ENCODE results near the gene PLVAP.

PLVAP gene

DNA sequence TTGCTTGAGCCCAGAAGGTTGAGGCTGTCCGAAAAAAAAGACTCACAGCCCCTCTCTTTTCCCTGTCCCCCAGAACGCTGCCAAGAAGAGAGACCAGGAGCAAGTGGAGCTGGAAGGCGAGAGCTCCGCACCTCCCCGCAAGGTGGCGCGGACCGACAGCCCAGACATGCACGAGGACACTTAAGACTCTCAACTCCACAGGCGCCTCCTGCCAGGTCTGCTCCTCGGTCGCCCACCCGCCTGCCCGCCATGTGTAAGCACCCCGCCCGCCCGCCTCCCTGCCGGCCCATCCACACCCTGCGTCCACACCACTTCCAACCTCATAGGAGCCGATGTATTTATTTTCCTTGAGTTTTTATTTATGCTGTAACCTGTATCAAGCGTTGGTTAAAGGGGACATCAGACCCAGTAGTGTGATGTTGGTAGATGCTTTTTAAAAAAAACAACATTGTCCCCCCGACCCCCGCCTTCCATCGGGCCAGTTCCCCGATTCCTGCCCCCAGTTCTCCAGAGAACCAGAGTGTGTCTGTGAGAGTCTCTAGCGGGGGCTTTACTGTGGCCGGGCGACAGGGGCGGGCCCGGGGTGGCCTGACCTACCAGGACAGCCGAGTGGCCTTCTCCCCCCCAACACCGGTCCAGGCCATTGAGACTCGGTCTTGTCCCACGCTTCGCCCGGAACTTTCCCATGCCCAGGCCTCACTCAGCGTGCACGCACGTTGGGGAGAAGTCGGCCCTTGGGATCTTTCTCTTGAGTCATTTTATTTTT is 57.5 kb downstream of the PLVAP start:
- no peak for DNase-seq

DNA sequence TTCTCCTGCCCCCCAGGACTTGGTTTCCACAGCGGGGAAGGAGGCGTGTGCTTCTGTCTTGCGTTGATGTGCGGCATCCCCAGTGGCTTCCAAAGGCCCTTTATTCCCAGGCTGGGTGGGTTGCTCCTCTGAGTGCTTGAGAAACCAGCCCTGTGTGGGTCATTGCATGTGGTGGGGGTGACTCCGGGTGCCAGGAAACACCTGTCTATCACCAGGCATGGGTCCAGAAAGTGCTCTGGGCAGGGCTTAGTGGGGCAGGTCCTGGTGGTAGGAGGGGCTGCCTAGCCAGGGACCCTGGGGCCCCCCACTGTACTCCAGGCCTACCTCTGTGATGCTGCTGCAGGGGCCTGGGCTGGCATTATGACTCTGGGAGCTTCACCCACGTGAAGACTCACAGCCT is 58.2 kb downstream of the PLVAP start:
- no peak for DNase-seq

DNA sequence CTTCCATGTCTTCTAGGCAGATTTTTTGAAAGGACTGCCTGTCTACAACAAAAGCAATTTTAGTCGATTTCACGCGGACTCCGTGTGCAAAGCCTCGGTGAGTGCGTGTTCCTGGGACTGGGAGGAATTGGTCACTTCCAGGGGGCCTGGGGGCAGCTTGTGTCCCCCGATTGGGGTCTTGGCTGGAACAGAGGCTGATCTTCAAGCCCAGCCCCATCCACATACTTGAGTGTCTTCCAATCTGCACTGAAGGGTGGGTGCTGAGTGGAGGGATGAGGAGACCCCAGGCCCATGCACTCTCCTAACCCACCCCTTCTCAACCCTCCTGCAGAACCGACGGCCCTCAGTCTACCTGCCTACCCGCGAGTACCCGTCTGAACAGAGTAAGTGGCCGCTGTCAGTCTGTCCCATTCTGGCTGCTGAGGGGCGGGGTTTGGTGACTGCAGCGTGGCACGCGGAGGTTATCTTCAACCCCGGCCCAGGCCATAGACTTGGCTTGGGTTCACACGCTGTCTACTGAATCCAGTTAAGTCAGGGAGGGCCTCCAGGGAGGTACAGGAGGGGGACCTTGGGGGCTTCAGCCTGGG is 63.0 kb downstream of the PLVAP start:
- no peak for DNase-seq

DNA sequence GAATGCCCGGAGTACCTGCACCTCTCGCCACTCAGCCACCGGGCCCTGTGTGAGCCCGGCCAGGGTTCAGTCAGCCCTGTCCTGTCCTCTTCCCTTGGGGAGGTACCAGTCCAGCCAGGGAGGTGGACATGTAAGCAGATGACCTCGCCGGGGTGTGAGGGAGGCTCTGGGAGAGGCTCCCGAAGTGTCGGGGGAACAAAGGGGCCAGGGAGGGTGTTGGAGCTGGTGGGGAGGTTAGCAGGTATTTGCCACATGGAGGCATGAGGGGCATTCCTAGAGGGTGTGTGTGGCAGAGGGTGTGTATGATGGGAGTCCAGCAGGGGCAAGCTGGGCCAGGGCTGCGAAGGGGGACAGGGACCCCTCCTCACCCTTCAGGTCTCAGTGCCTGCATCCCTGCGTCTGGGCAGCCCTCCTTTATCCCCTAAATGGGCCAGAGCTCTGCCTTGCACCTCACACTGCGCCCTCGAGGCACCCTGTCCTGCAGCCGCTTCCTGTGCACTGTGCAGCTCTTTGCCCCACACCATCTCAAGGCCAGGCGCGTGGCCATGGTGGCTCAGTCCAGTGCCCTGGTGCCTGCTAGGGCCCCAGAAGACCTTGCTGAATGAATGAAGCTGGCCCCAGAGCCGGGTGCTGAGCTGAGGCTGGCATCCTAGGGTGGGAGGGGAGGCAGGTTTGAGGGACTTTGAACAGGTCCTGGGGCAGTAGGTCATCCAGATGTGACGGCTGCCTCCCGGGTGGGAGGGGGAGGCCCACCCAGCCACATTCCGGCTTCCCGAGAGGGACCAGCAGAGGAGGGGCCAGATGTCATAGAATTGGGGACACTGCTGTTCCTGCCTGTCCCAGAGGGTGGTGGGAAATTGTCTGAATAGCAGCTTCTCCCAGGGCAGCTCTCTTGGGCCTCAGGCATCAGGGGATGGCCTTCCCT is 64.7 kb downstream of the PLVAP start:
- DNase-seq, result no peak

DNA sequence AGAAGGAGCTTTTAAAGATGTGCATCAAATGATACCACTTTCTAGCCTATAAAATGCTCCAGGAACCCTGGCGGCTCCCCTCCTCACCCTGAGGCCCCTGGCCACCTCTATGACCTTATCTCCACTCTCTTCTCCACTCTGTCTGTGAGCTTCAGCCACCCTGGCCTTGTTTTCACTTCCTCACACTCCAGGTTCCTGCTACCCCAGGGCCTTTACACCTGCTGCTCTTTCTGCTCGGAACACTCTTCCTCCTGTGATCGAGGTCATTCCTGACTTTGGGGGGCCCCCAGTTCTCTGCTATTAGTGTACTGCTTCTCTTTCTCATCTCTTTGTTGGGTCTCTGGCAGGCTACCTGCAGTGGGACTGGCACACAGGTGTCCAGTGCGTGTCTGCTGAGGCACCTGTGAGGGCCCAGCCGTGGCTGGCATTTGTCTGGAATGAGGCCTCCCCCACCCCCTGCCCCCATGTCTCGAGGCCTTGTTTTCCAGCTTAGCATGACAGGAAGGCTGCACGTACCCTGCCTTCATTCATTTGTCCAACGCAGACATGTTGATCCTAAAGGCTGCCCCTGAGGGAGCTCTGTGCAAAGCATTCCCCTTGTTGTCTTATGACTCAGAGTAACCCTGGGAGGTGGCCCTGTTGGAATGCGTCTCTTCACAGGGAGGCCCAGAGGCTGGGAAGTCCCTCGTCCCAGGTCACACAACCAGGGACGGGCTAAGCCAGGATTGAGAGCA is 65.5 kb downstream of the PLVAP start:
- DNase-seq, result no peak

DNA sequence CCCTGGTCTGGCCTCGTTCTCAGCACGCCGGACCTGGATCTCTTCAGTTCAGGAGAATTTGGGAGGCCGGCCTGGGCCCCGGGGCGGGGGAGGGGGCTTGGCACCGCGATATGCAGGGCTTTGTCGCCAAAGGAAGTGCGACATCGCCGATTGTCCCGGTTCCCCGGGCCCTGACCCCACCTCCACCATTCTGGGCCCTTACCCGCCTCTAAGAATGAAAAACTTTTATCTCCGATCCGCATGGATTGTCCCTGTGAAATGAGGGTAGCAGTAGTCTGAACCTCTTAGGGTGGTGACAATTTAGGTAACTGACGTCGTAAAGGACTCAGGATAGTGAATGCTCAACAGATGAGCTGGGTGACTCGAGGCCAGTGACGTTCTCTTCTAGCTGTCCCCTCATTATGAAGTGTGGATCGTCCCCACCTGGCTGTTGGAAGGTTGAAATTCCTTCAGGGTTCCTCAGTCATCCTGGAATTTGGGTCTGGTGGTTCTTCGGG is 67.1 kb downstream of the PLVAP start:
- peak; percentile 16 for DNase-seq

DNA sequence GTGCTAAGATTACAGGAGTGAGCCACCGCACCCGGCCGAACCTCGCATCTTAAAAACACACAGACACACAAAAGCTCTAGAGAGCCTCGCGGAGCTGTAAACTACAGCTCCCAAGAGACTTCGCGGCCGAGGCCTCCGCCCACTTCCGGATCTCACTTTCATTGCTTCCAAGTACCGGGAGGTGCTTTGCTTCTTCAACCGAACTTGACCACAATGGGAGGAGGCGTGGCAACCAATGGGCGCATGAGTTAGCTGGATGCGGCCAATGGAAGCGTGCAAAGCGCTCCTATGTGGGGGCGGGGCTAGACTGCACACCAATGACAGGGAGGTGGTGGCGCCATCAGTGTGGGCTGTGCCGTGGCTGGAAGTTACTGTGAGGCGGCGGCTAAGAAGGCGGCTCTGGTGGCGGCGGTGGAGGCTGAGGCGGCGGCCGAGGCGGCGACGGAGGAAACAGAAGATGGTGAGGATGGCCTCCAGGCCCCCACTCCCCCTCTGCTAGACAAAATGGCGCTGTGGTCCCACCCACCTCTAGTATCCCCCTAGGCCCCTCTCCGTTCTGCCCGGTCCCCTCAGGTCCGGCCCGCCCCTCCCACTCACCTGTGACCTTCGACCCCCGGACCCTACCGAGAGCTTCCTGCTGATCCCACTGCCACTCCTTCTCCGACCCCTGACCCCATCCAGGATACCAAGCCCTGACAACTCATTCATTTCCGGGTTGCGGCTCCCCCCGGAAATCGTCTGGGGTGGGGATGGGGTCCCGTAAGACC is 67.8 kb downstream of the PLVAP start, which contains the start of gene DDA1:
Gene DDA1 (plus strand): TSS at position 366 of the 767 bp plus-strand sequence. CDS start 92 bp downstream, at position 458.
- DNase-seq, result peak; percentile 98

DNA sequence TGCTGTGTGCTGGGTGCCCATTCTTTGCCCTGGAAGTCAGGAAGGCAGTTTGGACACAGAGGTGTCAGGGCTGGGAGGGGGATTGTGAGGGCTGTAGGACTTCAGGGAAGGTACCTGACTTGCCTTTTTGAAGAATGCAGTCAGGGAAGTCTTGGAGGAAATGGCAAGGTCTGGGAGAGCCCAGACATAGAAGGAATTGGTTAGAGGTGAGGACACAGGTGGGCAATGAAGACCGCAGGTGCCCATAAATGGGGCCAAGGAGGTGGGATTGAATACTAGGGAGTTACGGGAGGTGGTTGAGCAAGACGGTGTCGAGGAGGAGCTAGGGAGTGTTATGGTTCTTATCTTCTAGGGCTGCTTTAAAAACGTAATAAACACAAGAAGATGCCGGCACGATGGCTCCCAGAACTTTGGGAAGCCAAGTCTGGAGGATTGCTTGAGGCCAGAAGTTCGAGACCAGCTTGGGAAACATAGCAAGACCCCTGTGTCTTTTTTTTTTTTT is 69.2 kb downstream of the PLVAP start:
- no peak for DNase-seq

DNA sequence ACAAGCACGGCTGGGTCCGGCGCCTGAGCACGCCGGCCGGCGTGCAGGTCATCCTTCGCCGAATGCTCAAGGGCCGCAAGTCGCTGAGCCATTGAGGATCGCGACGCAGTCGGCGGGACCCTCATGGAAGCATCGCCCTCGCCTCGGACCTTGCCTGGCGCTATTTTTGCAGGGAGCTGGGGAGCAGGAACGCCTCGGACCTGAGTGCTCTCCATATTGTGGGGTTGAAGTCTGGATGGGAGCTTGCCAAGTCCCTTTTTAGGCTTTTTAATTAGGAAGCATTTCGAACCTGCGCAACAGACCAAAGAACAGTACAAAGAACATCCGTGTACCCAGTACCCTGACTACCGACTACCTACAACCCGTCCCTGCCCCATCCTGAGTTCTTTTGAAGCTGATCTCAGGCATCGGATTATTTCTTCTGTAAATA is 70.8 kb downstream of the PLVAP start:
- peak; percentile 62 for DNase-seq

DNA sequence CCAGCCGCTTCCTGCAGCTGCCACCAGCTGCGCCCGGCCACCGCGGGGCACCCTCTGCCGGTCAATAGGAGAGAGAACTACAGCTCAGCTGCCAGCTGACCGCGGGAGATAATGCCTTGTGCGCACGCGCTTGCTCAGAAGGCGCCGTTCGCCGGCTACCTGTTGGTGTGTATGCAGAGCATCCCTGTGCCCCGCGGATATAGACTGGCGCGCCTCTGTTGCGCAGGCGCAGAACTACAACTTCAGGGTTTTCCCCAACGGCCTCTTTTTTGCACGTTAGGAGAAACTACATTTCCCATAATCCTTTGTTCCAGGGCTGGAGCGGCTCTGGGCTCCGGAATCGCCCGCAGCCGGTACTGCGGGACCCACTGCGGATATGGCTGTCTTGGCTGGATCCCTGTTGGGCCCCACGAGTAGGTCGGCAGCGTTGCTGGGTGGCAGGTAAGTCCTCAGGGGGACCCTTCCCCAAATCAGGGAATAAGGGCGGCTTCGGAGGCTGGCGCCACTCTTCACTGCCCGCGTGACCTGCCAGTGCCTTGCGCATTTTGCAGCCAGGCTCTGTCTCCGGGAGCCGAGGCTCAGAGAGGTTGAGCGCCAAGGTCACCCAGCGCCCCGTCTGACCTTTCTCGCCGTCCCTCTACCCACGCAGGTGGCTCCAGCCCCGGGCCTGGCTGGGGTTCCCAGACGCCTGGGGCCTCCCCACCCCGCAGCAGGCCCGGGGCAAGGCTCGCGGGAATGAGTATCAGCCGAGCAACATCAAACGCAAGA is 71.4 kb downstream of the PLVAP start, which contains the start of gene MRPL34:
Gene MRPL34 (plus strand): TSS at position 356 of the 768 bp plus-strand sequence. CDS start 21 bp downstream, at position 377.
- peak; percentile 99 for DNase-seq

DNA sequence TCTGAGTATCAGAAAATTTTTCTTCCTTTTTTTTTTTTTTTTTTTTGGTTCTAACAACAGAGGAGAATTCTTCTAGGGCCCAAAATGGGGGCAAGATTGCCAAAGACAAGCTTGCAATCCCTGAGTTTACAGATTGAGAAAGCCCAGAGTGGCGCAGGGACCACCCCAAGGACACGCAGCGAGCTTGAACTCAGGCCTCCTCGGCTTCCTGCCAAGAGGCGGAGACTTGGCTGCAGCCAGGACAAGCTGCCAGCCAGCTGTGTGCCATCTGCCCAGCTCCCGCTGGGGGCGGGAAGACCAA is 72.0 kb downstream of the PLVAP start:
- no peak for DNase-seq

DNA sequence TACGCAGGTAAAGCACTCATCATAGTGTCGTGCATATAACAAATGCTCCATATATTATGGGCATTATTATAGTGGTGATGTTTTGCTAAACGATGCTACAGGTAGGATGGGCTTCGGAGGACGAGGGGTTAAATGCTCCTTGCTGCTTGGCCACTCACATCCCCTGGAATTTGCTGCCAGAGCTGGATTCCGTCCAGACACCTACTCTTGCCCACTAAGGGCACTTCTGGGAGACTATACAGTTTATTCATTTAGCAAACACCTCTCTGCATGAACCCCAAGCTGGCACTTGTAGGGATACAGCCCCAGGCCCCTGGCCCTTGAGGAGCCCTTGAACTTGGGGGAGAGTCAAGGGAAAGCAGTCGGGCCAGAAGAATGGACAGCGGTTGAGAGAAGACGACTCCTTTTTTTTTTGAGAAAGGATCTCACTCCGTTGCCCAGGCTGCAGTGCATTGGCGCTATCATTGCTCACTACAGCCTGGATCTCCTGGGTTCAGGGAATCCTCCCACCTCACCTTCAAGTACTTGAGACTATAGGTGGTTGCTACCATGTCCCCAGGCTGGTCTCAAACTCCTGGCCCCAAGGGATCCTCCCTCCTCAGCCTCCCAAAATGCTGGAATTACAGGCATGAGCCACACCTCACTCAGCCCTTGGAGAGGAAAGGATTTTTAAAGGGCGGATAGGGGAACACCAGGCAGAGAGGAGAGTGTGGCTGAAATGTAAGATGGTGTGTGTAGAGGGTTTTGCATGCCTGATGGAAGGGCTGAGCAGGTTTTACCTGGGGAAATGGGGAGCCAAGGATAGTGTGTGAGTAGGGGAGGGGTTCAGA is 72.5 kb downstream of the PLVAP start:
- peak; percentile 94 for DNase-seq

DNA sequence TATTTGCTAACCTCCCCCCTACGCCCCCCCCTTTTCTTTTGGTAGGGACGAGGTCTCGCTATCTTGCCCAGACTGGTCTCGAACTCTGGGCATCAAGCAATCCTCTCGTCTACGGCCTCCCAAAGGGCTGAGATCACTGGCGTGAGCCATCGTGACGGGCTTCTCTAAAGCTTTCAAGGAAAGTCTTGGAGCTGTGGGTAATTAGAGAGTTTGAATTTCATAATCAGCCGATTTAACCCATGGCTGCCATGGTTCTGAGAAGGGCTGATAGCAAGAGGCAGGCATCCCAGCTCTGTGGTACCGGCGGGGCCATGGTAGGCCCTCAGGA is 73.2 kb downstream of the PLVAP start:
- DNase-seq, result peak; percentile 76

DNA sequence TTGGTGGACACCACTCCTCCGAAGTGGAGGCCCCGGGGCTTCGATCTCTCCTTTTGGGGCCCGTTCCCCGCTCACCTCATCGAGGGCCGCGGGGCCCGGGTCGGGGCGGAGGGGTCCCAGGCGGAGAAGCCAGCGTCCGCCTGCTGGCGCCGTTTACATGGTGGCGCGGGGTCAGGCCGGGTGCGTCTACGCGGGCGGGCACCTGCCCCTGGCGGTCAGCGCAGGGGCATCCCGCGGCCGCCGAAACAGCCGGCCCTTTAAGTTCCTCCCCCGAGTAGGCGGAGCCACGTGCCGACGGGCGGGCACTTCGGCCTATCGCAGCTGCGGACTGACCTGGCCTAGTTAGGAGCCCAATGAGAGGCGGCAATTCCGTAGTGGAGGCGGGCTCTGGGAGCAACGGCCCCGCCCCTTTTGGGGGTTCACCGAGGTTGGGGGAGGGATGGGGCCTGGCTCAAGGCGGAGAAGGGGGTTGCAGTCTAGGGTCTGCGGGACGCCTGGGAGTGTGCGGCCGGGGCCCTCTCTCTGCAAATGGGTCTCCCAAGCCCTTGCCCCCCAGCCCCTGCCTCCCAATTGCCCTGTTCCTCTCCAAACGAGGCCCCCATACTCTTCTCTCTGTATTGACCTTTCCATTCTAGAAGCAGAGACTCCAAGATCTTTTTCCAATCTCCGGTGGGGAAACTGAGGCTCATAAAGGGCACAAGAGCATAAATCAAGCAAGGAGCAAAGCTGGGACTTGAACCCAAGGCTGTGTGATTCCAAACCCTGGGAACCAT is 73.8 kb downstream of the PLVAP start, which contains the start of gene ABHD8:
Gene ABHD8 (minus strand): TSS at position 259 of the 773 bp plus-strand sequence. CDS start 1,809 bp downstream, outside the sequence.
- peak; percentile 90 for DNase-seq

DNA sequence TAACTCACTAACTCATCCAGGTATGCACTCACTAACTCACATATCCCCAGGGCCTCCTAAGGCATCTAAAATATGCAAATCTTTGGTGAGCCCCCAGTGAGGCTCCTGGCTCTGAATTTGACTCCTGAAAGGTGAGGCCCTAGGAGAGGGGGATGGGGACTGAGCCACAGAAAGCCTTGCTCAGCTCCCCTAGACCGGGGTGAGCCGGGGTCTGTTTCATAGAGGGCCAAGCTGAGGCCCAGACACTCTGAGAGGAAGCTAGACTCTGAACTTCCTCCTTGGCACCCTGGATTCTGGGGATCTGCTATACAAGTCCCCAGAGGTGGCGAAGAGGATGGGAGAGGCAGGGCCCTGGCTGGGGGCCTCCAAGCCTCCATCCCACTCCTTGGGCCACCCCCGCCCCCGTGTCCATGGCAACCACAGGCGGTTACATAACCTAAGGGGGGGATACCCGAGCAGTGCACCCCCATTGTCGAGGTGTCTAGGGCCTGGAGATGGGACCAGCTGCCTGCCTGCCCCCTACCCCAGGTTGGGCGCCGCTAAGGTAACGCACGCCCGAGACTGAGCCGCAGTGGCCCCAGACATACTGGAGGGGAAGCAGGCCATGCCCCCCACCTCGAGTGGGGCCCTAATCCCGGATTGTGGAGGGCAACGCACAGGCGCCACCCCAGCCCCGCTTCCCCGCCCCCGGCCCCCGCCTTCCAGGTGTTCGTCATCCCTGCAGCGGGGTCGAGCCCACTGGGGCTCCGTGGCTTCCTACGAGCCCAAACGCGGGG is 74.6 kb downstream of the PLVAP start:
- no peak for DNase-seq

Measured in DMS79 treated with DMSO at 0.1 percent for 48 hours (cell line).